ENCODE measurements around the gene ZNF575.

The ZNF575 gene

GRCh38 chr19:43575955-43576878 lies 43.2 kb downstream of the ZNF575 start:
- TF ChIP-seq EGR1 (IDR thresholded peaks at IDR 0.05), result no peak
- no peak for TF ChIP-seq FOXM1 (IDR thresholded peaks at IDR 0.05; ENCODE audit: borderline replicate concordance, low read depth)
- no peak for TF ChIP-seq TCF12 (IDR thresholded peaks at IDR 0.05; ENCODE audit: low read depth)
- TF ChIP-seq REST (IDR thresholded peaks at IDR 0.05; ENCODE audit: low read depth), result no peak
- no peak for TF ChIP-seq RAD21 (IDR thresholded peaks at IDR 0.05; ENCODE audit: low read depth)

GRCh38 chr19:43578787-43579186 lies 45.8 kb downstream of the ZNF575 start:
- TF ChIP-seq MAX (IDR thresholded peaks at IDR 0.05) (no peak), EP300 (IDR thresholded peaks at IDR 0.05; ENCODE audit: borderline replicate concordance) (no peak)

- TF ChIP-seq TAF1 (IDR thresholded peaks at IDR 0.05; ENCODE audit: low read depth) (no peak), EP300 (IDR thresholded peaks at IDR 0.05; ENCODE audit: borderline replicate concordance) (no peak), RAD21 (IDR thresholded peaks at IDR 0.05; ENCODE audit: low read depth) (no peak), TEAD4 (IDR thresholded peaks at IDR 0.05) (no peak), EGR1 (IDR thresholded peaks at IDR 0.05) (no peak), MAX (IDR thresholded peaks at IDR 0.05) (no peak), TCF12 (IDR thresholded peaks at IDR 0.05; ENCODE audit: low read depth) (no peak), YY1 (IDR thresholded peaks at IDR 0.05; ENCODE audit: low read depth) (no peak), REST (IDR thresholded peaks at IDR 0.05; ENCODE audit: low read depth) (no peak), CREB1 (IDR thresholded peaks at IDR 0.05; ENCODE audit: low read depth) (no peak), ZBTB7A (IDR thresholded peaks at IDR 0.05; ENCODE audit: low read depth) (no peak), NFIC (IDR thresholded peaks at IDR 0.05) (no peak), USF1 (IDR thresholded peaks at IDR 0.05) (no peak)
Measured at GRCh38 chr19:43581467-43581866, 48.5 kb downstream of the ZNF575 start.

GRCh38 chr19:43582495-43582894 lies 49.5 kb downstream of the ZNF575 start:
- TF ChIP-seq CEBPB (IDR thresholded peaks at IDR 0.05) (no peak), REST (IDR thresholded peaks at IDR 0.05; ENCODE audit: low read depth) (no peak), RAD21 (IDR thresholded peaks at IDR 0.05; ENCODE audit: low read depth) (no peak), TAF1 (IDR thresholded peaks at IDR 0.05; ENCODE audit: low read depth) (no peak), FOXM1 (IDR thresholded peaks at IDR 0.05; ENCODE audit: borderline replicate concordance, low read depth) (no peak), MAX (IDR thresholded peaks at IDR 0.05) (no peak), YY1 (IDR thresholded peaks at IDR 0.05; ENCODE audit: low read depth) (no peak), TCF12 (IDR thresholded peaks at IDR 0.05; ENCODE audit: low read depth) (no peak), EGR1 (IDR thresholded peaks at IDR 0.05) (no peak), EP300 (IDR thresholded peaks at IDR 0.05; ENCODE audit: borderline replicate concordance) (no peak), NFIC (IDR thresholded peaks at IDR 0.05) (no peak), ZBTB7A (IDR thresholded peaks at IDR 0.05; ENCODE audit: low read depth) (no peak)

- no peak for TF ChIP-seq CREB1 (IDR thresholded peaks at IDR 0.05; ENCODE audit: low read depth)
- TF ChIP-seq FOXM1 (IDR thresholded peaks at IDR 0.05; ENCODE audit: borderline replicate concordance, low read depth), result no peak
- no peak for TF ChIP-seq TEAD4 (IDR thresholded peaks at IDR 0.05)
- TF ChIP-seq TCF12 (IDR thresholded peaks at IDR 0.05; ENCODE audit: low read depth), result no peak
- no peak for TF ChIP-seq USF1 (IDR thresholded peaks at IDR 0.05)
- no peak for TF ChIP-seq TAF1 (IDR thresholded peaks at IDR 0.05; ENCODE audit: low read depth)
- no peak for TF ChIP-seq REST (IDR thresholded peaks at IDR 0.05; ENCODE audit: low read depth)
- TF ChIP-seq CEBPB (IDR thresholded peaks at IDR 0.05), result no peak
- no peak for TF ChIP-seq MAX (IDR thresholded peaks at IDR 0.05)
- no peak for TF ChIP-seq EP300 (IDR thresholded peaks at IDR 0.05; ENCODE audit: borderline replicate concordance)
- TF ChIP-seq EGR1 (IDR thresholded peaks at IDR 0.05), result no peak
- no peak for TF ChIP-seq NFIC (IDR thresholded peaks at IDR 0.05)
- no peak for TF ChIP-seq RAD21 (IDR thresholded peaks at IDR 0.05; ENCODE audit: low read depth)
- TF ChIP-seq ZBTB7A (IDR thresholded peaks at IDR 0.05; ENCODE audit: low read depth), result no peak
Measured at GRCh38 chr19:43584484-43584883, 51.5 kb downstream of the ZNF575 start.
